WTC11 (cell line): ENCODE data around the gene MAPT. TPM values are rescaled to one million over a fixed set of nuclear protein-coding genes. Genes with fewer than 3 reads are reported as not detected.
A peak's percentile ranks its signal among the peaks of the same experiment; 100 is the strongest.

Experiments
- ATAC-seq: fragments of 200-7000 bp; cut with Tn5 transposase; 2 replicates; pipeline ENCODE4 v1.10.0; 2021; ENCODE audit warnings: mild to moderate bottlenecking, moderate library complexity
- CTCF ChIA-PET: fragments of 300-600 bp; sonication (Branson Sonifier 250); formaldehyde crosslinking; loops from one replicate; lab custom pipeline; 2021; ENCODE audit warnings: antibody characterized with exemption; lab: Charles Lee
- POLR2A ChIA-PET: fragments of 350-600 bp; sonication (Branson Sonifier 250); formaldehyde crosslinking; loops from one replicate; lab custom pipeline; 2021; ENCODE audit warnings: antibody characterized with exemption; lab: Charles Lee
- DNase-seq: peaks from one replicate; pipeline ENCODE4 v3.0.0; 2021; ENCODE audit warnings: low spot score
- H3K27ac Mint-ChIP-seq: 2 replicates; pipeline ENCODE4 v1.8.0; 2021; ENCODE audit warnings: mixed read lengths
- H3K27me3 Mint-ChIP-seq: 2 replicates; pipeline ENCODE4 v1.8.0; 2021; ENCODE audit warnings: low read depth, mild to moderate bottlenecking, moderate library complexity, mixed read lengths
- H3K36me3 Mint-ChIP-seq: 2 replicates; pipeline ENCODE4 v1.8.0; 2021; ENCODE audit warnings: mixed read lengths
- H3K4me1 Mint-ChIP-seq: 2 replicates; pipeline ENCODE4 v1.8.0; 2022; ENCODE audit warnings: mixed read lengths
- H3K4me3 Mint-ChIP-seq: 2 replicates; pipeline ENCODE4 v1.8.0; 2021; ENCODE audit warnings: mild to moderate bottlenecking, moderate library complexity, mixed read lengths
- H3K9me3 Mint-ChIP-seq: 2 replicates; pipeline ENCODE4 v1.8.0; 2021; ENCODE audit warnings: mixed read lengths
- ELF4 ChIP-seq: sonication (generic); formaldehyde crosslinking; IDR thresholded peaks from 2 replicates; pipeline ENCODE4 v1.8.1; 2022; ENCODE audit warnings: low read depth, mild to moderate bottlenecking, moderate library complexity, missing genetic modification reagents
- FOXP1 ChIP-seq: sonication (generic); formaldehyde crosslinking; IDR thresholded peaks from 2 replicates; pipeline ENCODE4 v1.8.0; 2022; ENCODE audit warnings: missing genetic modification reagents, mild to moderate bottlenecking, moderate library complexity, borderline replicate concordance
- GTF2I ChIP-seq: fragments of 250-450 bp; sonication (Bioruptor Pico); conservative IDR thresholded peaks from 2 replicates; pipeline ENCODE4 v1.4.0; 2021; ENCODE audit warnings: mild to moderate bottlenecking
- HMGA2 ChIP-seq: fragments of 250-450 bp; sonication (Bioruptor Pico); IDR thresholded peaks from 2 replicates; pipeline ENCODE4 v1.4.0; 2021; ENCODE audit warnings: mild to moderate bottlenecking, moderate library complexity
- NFE2L1 ChIP-seq: sonication (generic); formaldehyde crosslinking; IDR thresholded peaks from 2 replicates; pipeline ENCODE4 v1.8.1; 2023; ENCODE audit warnings: missing genetic modification reagents
- NFYB ChIP-seq: sonication (generic); formaldehyde crosslinking; conservative IDR thresholded peaks from 2 replicates; pipeline ENCODE4 v1.8.0; 2022; ENCODE audit warnings: low read depth, missing genetic modification reagents
- PRRX2 ChIP-seq: fragments of 250-450 bp; sonication (Bioruptor Pico); IDR thresholded peaks from 2 replicates; pipeline ENCODE4 v1.8.0; 2021; ENCODE audit warnings: mild to moderate bottlenecking
- RORB ChIP-seq: fragments of 250-450 bp; sonication (Bioruptor Pico); IDR thresholded peaks from 2 replicates; pipeline ENCODE4 v1.9.0; 2021; ENCODE audit warnings: mild to moderate bottlenecking
- SMAD4 ChIP-seq: sonication (generic); formaldehyde crosslinking; IDR thresholded peaks from 2 replicates; pipeline ENCODE4 v1.8.0; 2022; ENCODE audit warnings: mild to moderate bottlenecking, missing genetic modification reagents
- ZNF121 ChIP-seq: sonication (generic); formaldehyde crosslinking; IDR thresholded peaks from 2 replicates; pipeline ENCODE4 v1.8.0; 2023; ENCODE audit warnings: missing genetic modification reagents
- ZNF232 ChIP-seq: sonication (generic); formaldehyde crosslinking; IDR thresholded peaks from 2 replicates; pipeline ENCODE4 v1.8.0; 2022; ENCODE audit warnings: mild to moderate bottlenecking, missing genetic modification reagents
- ZNF416 ChIP-seq: fragments of 250-450 bp; sonication (Bioruptor Pico); IDR thresholded peaks from 2 replicates; pipeline ENCODE4 v1.9.0; 2021; ENCODE audit warnings: mild to moderate bottlenecking, inconsistent platforms
- ZNF423 ChIP-seq: fragments of 250-450 bp; sonication (Bioruptor Pico); IDR thresholded peaks from 2 replicates; pipeline ENCODE4 v2.1.2; 2022; ENCODE audit warnings: mild to moderate bottlenecking, moderate library complexity
- total RNA-seq: library from RNA; stranded (reverse); gene quantifications from 3 replicates; pipeline ENCODE4 v1.2.3, GENCODE V29; 2021
- TF ChIP-seq, protein P1 (sequence below): sonication (generic); formaldehyde crosslinking; IDR thresholded peaks from 2 replicates; pipeline ENCODE4 v1.8.1; 2023; ENCODE audit warnings: mild to moderate bottlenecking, moderate library complexity, missing genetic modification reagents
- TF ChIP-seq, protein P2 (sequence below): sonication (generic); formaldehyde crosslinking; IDR thresholded peaks from 2 replicates; pipeline ENCODE4 v1.8.0; 2022; ENCODE audit warnings: mild to moderate bottlenecking, missing genetic modification reagents
- TF ChIP-seq, protein P3 (sequence below): fragments of 250-450 bp; sonication (Bioruptor Pico); IDR thresholded peaks from 2 replicates; pipeline ENCODE4 v1.9.0; 2021; ENCODE audit warnings: mild to moderate bottlenecking
- TF ChIP-seq, protein P4 (sequence below): fragments of 250-450 bp; sonication (Bioruptor Pico); IDR thresholded peaks from 2 replicates; pipeline ENCODE4 v1.9.0; 2021; ENCODE audit warnings: mild to moderate bottlenecking, borderline replicate concordance
- TF ChIP-seq, protein P5 (sequence below): sonication (generic); formaldehyde crosslinking; IDR thresholded peaks from 2 replicates; pipeline ENCODE4 v1.8.1; 2022; ENCODE audit warnings: low read depth, mild to moderate bottlenecking, moderate library complexity, missing genetic modification reagents, borderline replicate concordance
- TF ChIP-seq, protein P6 (sequence below): sonication (generic); formaldehyde crosslinking; conservative IDR thresholded peaks from 2 replicates; pipeline ENCODE4 v1.8.1; 2022; ENCODE audit warnings: mild to moderate bottlenecking, missing genetic modification reagents
- TF ChIP-seq, protein P7 (sequence below): sonication (generic); formaldehyde crosslinking; IDR thresholded peaks from 2 replicates; pipeline ENCODE4 v1.8.0; 2023; ENCODE audit warnings: missing genetic modification reagents
- TF ChIP-seq, protein P8 (sequence below): sonication (generic); formaldehyde crosslinking; IDR thresholded peaks from 2 replicates; pipeline ENCODE4 v1.8.1; 2022; ENCODE audit warnings: mild to moderate bottlenecking, missing genetic modification reagents, moderate library complexity, borderline replicate concordance
- TF ChIP-seq, protein P9 (sequence below): fragments of 250-450 bp; sonication (Bioruptor Pico); IDR thresholded peaks from 2 replicates; pipeline ENCODE4 v1.9.0; 2021; ENCODE audit warnings: moderate library complexity, mild to moderate bottlenecking, inconsistent platforms, borderline replicate concordance

MAPT gene
- total RNA-seq, 1 experiment from 2014 or later = 2.2 TPM

DNA sequence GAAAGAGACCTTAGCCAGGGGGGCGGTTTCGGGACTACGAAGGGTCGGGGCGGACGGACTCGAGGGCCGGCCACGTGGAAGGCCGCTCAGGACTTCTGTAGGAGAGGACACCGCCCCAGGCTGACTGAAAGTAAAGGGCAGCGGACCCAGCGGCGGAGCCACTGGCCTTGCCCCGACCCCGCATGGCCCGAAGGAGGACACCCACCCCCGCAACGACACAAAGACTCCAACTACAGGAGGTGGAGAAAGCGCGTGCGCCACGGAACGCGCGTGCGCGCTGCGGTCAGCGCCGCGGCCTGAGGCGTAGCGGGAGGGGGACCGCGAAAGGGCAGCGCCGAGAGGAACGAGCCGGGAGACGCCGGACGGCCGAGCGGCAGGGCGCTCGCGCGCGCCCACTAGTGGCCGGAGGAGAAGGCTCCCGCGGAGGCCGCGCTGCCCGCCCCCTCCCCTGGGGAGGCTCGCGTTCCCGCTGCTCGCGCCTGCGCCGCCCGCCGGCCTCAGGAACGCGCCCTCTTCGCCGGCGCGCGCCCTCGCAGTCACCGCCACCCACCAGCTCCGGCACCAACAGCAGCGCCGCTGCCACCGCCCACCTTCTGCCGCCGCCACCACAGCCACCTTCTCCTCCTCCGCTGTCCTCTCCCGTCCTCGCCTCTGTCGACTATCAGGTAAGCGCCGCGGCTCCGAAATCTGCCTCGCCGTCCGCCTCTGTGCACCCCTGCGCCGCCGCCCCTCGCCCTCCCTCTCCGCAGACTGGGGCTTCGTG is at the start of gene MAPT (continued):
- TF ChIP-seq, protein P1, sequence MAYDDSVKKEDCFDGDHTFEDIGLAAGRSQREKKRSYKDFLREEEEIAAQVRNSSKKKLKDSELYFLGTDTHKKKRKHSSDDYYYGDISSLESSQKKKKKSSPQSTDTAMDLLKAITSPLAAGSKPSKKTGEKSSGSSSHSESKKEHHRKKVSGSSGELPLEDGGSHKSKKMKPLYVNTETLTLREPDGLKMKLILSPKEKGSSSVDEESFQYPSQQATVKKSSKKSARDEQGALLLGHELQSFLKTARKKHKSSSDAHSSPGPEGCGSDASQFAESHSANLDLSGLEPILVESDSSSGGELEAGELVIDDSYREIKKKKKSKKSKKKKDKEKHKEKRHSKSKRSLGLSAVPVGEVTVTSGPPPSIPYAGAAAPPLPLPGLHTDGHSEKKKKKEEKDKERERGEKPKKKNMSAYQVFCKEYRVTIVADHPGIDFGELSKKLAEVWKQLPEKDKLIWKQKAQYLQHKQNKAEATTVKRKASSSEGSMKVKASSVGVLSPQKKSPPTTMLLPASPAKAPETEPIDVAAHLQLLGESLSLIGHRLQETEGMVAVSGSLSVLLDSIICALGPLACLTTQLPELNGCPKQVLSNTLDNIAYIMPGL (CRISPR knock-in tag) = no peak; the same call in 1 of the 2 replicates
- TF ChIP-seq, protein P2, sequence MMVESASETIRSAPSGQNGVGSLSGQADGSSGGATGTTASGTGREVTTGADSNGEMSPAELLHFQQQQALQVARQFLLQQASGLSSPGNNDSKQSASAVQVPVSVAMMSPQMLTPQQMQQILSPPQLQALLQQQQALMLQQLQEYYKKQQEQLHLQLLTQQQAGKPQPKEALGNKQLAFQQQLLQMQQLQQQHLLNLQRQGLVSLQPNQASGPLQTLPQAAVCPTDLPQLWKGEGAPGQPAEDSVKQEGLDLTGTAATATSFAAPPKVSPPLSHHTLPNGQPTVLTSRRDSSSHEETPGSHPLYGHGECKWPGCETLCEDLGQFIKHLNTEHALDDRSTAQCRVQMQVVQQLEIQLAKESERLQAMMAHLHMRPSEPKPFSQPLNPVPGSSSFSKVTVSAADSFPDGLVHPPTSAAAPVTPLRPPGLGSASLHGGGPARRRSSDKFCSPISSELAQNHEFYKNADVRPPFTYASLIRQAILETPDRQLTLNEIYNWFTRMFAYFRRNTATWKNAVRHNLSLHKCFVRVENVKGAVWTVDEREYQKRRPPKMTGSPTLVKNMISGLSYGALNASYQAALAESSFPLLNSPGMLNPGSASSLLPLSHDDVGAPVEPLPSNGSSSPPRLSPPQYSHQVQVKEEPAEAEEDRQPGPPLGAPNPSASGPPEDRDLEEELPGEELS (CRISPR knock-in tag) = no peak; the same call in 1 of the 2 replicates
- no peak for TF ChIP-seq RORB
- 0 out of 2 replicates have a peak, but pooled peaks have one; percentile 65 for TF ChIP-seq PRRX2 (CRISPR knock-in tag)
- TF ChIP-seq, protein P3, sequence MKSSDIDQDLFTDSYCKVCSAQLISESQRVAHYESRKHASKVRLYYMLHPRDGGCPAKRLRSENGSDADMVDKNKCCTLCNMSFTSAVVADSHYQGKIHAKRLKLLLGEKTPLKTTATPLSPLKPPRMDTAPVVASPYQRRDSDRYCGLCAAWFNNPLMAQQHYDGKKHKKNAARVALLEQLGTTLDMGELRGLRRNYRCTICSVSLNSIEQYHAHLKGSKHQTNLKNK (CRISPR knock-in tag) = no peak
- TF ChIP-seq NFYB (CRISPR knock-in tag) = peak; percentile 23; the same call in 1 of the 2 replicates
- TF ChIP-seq ELF4 (CRISPR knock-in tag) = 0 out of 2 replicates have a peak, but pooled peaks have one; percentile 18
- TF ChIP-seq, protein P4, sequence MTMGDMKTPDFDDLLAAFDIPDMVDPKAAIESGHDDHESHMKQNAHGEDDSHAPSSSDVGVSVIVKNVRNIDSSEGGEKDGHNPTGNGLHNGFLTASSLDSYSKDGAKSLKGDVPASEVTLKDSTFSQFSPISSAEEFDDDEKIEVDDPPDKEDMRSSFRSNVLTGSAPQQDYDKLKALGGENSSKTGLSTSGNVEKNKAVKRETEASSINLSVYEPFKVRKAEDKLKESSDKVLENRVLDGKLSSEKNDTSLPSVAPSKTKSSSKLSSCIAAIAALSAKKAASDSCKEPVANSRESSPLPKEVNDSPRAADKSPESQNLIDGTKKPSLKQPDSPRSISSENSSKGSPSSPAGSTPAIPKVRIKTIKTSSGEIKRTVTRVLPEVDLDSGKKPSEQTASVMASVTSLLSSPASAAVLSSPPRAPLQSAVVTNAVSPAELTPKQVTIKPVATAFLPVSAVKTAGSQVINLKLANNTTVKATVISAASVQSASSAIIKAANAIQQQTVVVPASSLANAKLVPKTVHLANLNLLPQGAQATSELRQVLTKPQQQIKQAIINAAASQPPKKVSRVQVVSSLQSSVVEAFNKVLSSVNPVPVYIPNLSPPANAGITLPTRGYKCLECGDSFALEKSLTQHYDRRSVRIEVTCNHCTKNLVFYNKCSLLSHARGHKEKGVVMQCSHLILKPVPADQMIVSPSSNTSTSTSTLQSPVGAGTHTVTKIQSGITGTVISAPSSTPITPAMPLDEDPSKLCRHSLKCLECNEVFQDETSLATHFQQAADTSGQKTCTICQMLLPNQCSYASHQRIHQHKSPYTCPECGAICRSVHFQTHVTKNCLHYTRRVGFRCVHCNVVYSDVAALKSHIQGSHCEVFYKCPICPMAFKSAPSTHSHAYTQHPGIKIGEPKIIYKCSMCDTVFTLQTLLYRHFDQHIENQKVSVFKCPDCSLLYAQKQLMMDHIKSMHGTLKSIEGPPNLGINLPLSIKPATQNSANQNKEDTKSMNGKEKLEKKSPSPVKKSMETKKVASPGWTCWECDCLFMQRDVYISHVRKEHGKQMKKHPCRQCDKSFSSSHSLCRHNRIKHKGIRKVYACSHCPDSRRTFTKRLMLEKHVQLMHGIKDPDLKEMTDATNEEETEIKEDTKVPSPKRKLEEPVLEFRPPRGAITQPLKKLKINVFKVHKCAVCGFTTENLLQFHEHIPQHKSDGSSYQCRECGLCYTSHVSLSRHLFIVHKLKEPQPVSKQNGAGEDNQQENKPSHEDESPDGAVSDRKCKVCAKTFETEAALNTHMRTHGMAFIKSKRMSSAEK = no peak
- TF ChIP-seq ZNF232 (CRISPR knock-in tag) = peak; percentile 89; the same call in 1 of the 2 replicates
- no peak for TF ChIP-seq ZNF121 (CRISPR knock-in tag)
- TF ChIP-seq, protein P5, sequence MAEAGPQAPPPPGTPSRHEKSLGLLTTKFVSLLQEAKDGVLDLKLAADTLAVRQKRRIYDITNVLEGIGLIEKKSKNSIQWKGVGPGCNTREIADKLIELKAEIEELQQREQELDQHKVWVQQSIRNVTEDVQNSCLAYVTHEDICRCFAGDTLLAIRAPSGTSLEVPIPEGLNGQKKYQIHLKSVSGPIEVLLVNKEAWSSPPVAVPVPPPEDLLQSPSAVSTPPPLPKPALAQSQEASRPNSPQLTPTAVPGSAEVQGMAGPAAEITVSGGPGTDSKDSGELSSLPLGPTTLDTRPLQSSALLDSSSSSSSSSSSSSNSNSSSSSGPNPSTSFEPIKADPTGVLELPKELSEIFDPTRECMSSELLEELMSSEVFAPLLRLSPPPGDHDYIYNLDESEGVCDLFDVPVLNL (CRISPR knock-in tag) = no peak

DNA sequence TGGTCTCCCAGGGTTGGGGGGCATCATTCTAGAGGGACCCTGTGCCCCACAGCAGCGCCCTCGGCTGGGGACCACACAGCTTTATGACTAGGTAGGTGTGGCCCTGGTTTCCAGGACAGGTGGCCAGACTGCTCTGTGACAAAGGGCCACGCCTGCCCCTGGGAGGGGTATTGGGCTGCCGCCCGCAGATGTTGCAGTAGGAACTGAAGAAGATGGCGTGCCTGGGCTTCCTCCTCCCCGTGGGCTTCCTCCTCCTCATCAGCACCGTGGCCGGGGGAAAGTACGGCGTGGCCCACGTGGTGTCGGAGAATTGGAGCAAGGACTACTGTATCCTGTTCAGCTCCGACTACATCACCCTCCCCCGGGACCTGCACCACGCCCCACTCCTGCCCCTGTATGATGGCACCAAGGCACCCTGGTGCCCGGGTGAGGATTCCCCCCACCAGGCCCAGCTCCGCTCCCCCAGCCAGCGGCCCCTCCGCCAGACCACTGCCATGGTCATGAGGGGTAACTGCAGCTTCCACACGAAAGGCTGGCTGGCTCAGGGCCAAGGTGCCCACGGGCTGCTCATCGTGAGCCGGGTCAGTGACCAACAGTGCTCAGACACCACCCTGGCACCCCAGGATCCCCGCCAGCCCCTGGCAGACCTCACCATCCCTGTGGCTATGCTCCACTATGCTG is 49.5 kb upstream of the MAPT start, which contains the start of gene SPPL2C:
TSS of gene SPPL2C (plus strand) at position 187 of the 681 bp plus-strand sequence. CDS start at position 213, 26 bp downstream.
- Mint-ChIP-seq H3K27ac (no peak within 1 kb of the TSS), H3K9me3 (no peaks in the 10 kb centered on the region), H3K4me1 (no peaks in the 10 kb centered on the region), H3K36me3 (no peaks in the 10 kb centered on the region), H3K4me3 (no peak within 1 kb of the TSS), H3K27me3 (no peaks in the 10 kb centered on the region; the same call in 1 of the 2 replicates)
- POLR2A ChIA-PET = no interaction called here
- CTCF ChIA-PET = interaction anchor here (0.5 to 1.9 kb wide), 4 partner anchors 8 to 1138 kb away, joined by 3 to 5 read pairs (median 4); no protein-coding TSS in a partner anchor
- ATAC-seq (no peak), DNase-seq (no peak)
- no peak for TF ChIP-seq ZNF416 (CRISPR knock-in tag)
- TF ChIP-seq, protein P6, sequence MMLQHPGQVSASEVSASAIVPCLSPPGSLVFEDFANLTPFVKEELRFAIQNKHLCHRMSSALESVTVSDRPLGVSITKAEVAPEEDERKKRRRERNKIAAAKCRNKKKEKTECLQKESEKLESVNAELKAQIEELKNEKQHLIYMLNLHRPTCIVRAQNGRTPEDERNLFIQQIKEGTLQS (CRISPR knock-in tag) = no peak
- no peak for TF ChIP-seq ZNF121 (CRISPR knock-in tag)
- TF ChIP-seq HMGA2 (CRISPR knock-in tag) = no peak
- TF ChIP-seq GTF2I = no peak
- TF ChIP-seq NFE2L1 (CRISPR knock-in tag) = no peak
- TF ChIP-seq SMAD4 (CRISPR knock-in tag) = no peak
- TF ChIP-seq, protein P7, sequence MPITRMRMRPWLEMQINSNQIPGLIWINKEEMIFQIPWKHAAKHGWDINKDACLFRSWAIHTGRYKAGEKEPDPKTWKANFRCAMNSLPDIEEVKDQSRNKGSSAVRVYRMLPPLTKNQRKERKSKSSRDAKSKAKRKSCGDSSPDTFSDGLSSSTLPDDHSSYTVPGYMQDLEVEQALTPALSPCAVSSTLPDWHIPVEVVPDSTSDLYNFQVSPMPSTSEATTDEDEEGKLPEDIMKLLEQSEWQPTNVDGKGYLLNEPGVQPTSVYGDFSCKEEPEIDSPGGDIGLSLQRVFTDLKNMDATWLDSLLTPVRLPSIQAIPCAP (CRISPR knock-in tag) = no peak
- TF ChIP-seq, protein P8, sequence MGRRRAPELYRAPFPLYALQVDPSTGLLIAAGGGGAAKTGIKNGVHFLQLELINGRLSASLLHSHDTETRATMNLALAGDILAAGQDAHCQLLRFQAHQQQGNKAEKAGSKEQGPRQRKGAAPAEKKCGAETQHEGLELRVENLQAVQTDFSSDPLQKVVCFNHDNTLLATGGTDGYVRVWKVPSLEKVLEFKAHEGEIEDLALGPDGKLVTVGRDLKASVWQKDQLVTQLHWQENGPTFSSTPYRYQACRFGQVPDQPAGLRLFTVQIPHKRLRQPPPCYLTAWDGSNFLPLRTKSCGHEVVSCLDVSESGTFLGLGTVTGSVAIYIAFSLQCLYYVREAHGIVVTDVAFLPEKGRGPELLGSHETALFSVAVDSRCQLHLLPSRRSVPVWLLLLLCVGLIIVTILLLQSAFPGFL (CRISPR knock-in tag) = no peak
- TF ChIP-seq ZNF423 = no peak
- TF ChIP-seq, protein P9, sequence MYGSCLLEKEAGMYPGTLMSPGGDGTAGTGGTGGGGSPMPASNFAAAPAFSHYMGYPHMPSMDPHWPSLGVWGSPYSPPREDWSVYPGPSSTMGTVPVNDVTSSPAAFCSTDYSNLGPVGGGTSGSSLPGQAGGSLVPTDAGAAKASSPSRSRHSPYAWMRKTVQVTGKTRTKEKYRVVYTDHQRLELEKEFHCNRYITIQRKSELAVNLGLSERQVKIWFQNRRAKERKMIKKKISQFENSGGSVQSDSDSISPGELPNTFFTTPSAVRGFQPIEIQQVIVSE (CRISPR knock-in tag) = no peak
- TF ChIP-seq FOXP1 (CRISPR knock-in tag) = no peak
